Activated naive CD4-positive, alpha-beta T cell (primary cell): ENCODE data around the gene SSTR3.
A peak's percentile ranks its signal among the peaks of the same experiment; 100 is the strongest.

Experiments
- DNase-seq, 4 experiments: peaks; one replicate each; lab custom pipeline; 2025; lab: John Stamatoyannopoulos, UW

Gene SSTR3

GRCh38 chr22:37167981-37168647 is 44.2 kb downstream of the SSTR3 start:
- DNase-seq, result no peak

GRCh38 chr22:37167176-37167980 is 44.9 kb downstream of the SSTR3 start:
- DNase-seq, result no peak

- peak; percentile 67 to 81 (median 75) for DNase-seq
These were observed 45.6 kb downstream of the SSTR3 start for GRCh38 chr22:37166675-37167066.

- peak in 1 of 4 experiments; percentile 37 for DNase-seq
These were observed 46.2 kb downstream of the SSTR3 start for GRCh38 chr22:37165940-37166674.

GRCh38 chr22:37165066-37165465 is 47.2 kb downstream of the SSTR3 start:
- DNase-seq, result no peak

GRCh38 chr22:37164505-37164887 is 47.8 kb downstream of the SSTR3 start:
- no peak for DNase-seq

- no peak for DNase-seq
These were observed 48.4 kb downstream of the SSTR3 start for GRCh38 chr22:37163575-37164504.

- DNase-seq, result no peak
These were observed 49.2 kb downstream of the SSTR3 start for GRCh38 chr22:37163096-37163489.

- DNase-seq, result peak; percentile 34 to 39 (median 36)
These were observed 49.8 kb downstream of the SSTR3 start for GRCh38 chr22:37162221-37163095.

- DNase-seq, result no peak
These were observed 50.8 kb downstream of the SSTR3 start for GRCh38 chr22:37161443-37161842.

- DNase-seq, result no peak
These were observed 52.2 kb downstream of the SSTR3 start for GRCh38 chr22:37160027-37160426.

- no peak for DNase-seq
These were observed 53.4 kb downstream of the SSTR3 start for GRCh38 chr22:37158963-37159290.

GRCh38 chr22:37157516-37158285 is 54.6 kb downstream of the SSTR3 start:
- DNase-seq, result no peak

GRCh38 chr22:37156686-37157435 is 55.4 kb downstream of the SSTR3 start:
- no peak for DNase-seq

- no peak for DNase-seq
These were observed 56.3 kb downstream of the SSTR3 start for GRCh38 chr22:37155971-37156370.

GRCh38 chr22:37154925-37155712 is 57.2 kb downstream of the SSTR3 start:
- no peak for DNase-seq
